Measurements from ENCODE around the gene C8G. TPM values are rescaled to one million over a fixed set of nuclear protein-coding genes. Genes with fewer than 3 reads are reported as not detected.

C8G gene
- total and polyA plus RNA-seq, 9 of the 15 experiments (the other 6 are each of a cell fraction or from before 2014, with no cell fraction given), result 0.35 to 5.9 (median 2.7) TPM; not detected in 2

DNA sequence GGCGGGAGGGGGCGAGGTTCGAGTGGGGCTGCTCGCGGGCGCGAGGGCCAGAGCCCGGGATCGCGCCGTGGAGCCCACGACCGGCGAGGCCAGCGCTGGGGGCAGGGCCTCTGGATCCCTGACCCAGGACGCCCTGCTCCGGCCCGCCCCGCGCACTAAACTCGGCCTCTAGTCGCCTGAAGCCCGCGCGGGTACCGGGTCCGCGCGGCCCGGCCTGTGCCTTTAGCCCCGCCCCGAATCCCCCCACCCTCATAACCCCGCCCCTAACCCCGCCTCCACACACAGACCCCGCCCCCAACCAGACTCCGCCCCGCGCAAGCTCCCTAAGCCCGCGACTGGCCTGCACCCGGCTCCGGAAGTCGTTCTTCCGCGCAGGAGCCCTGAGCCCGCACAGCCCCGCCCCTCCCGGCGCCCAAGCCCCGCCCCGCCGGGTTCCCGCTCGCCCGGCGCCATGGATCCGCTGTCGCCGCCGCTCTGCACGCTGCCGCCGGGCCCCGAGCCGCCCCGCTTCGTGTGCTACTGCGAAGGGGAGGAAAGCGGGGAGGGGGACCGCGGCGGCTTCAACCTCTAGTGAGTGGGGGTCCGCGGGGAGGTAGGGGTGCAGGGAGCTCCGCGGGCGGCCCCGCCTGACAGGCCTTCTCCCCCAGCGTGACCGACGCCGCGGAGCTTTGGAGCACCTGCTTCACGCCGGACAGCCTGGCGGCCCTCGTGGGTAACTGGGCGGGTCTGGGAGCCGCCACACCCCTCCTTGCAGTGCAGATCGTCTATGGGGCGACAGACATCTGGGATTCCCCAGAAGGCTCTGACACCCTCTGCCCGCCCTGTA, 47.2 kb downstream of the C8G start, which contains the start of gene PAXX (continued):
- TF ChIP-seq, protein P1, sequence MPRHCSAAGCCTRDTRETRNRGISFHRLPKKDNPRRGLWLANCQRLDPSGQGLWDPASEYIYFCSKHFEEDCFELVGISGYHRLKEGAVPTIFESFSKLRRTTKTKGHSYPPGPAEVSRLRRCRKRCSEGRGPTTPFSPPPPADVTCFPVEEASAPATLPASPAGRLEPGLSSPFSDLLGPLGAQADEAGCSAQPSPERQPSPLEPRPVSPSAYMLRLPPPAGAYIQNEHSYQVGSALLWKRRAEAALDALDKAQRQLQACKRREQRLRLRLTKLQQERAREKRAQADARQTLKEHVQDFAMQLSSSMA (CRISPR knock-in tag; IDR thresholded peaks at IDR 0.05), result no peak
- TF ChIP-seq XRCC3 (IDR thresholded peaks at IDR 0.05) (no peak), XRCC5 (IDR thresholded peaks at IDR 0.05; ENCODE audit: low read depth, low read length) (no peak), KLF10 (CRISPR knock-in tag; IDR thresholded peaks at IDR 0.05) (no peak), ETV5 (CRISPR knock-in tag; IDR thresholded peaks at IDR 0.05; ENCODE audit: low read depth) (no peak; the same call in 1 of the 2 replicates), HOXB6 (CRISPR knock-in tag; IDR thresholded peaks at IDR 0.05; ENCODE audit: borderline replicate concordance) (no peak), ZNF444 (CRISPR knock-in tag; IDR thresholded peaks at IDR 0.05) (no peak), ZBTB7A (IDR thresholded peaks at IDR 0.05; ENCODE audit: borderline replicate concordance, control insufficient read depth, low read depth, low read length) (peak; percentile 77), DACH1 (IDR thresholded peaks at IDR 0.05; ENCODE audit: partially characterized antibody) (no peak), FOXA3 (CRISPR knock-in tag; conservative IDR thresholded peaks at IDR 0.05 in 1 of 2, IDR thresholded peaks at IDR 0.05 in 1 of 2) (peak in 1 of 2 experiments; percentile 63; a peak in 1 of 4 replicates)
- TF ChIP-seq, protein P2, sequence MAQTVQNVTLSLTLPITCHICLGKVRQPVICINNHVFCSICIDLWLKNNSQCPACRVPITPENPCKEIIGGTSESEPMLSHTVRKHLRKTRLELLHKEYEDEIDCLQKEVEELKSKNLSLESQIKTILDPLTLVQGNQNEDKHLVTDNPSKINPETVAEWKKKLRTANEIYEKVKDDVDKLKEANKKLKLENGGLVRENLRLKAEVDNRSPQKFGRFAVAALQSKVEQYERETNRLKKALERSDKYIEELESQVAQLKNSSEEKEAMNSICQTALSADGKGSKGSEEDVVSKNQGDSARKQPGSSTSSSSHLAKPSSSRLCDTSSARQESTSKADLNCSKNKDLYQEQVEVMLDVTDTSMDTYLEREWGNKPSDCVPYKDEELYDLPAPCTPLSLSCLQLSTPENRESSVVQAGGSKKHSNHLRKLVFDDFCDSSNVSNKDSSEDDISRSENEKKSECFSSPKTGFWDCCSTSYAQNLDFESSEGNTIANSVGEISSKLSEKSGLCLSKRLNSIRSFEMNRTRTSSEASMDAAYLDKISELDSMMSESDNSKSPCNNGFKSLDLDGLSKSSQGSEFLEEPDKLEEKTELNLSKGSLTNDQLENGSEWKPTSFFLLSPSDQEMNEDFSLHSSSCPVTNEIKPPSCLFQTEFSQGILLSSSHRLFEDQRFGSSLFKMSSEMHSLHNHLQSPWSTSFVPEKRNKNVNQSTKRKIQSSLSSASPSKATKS (CRISPR knock-in tag; IDR thresholded peaks at IDR 0.05), result no peak
- TF ChIP-seq, protein P3, sequence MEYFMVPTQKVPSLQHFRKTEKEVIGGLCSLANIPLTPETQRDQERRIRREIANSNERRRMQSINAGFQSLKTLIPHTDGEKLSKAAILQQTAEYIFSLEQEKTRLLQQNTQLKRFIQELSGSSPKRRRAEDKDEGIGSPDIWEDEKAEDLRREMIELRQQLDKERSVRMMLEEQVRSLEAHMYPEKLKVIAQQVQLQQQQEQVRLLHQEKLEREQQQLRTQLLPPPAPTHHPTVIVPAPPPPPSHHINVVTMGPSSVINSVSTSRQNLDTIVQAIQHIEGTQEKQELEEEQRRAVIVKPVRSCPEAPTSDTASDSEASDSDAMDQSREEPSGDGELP (CRISPR knock-in tag; IDR thresholded peaks at IDR 0.05; ENCODE audit: borderline replicate concordance), result peak; percentile 60
- TF ChIP-seq, protein P4, sequence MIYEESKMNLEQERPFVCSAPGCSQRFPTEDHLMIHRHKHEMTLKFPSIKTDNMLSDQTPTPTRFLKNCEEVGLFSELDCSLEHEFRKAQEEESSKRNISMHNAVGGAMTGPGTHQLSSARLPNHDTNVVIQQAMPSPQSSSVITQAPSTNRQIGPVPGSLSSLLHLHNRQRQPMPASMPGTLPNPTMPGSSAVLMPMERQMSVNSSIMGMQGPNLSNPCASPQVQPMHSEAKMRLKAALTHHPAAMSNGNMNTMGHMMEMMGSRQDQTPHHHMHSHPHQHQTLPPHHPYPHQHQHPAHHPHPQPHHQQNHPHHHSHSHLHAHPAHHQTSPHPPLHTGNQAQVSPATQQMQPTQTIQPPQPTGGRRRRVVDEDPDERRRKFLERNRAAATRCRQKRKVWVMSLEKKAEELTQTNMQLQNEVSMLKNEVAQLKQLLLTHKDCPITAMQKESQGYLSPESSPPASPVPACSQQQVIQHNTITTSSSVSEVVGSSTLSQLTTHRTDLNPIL (CRISPR knock-in tag; IDR thresholded peaks at IDR 0.05), result no peak
- TF ChIP-seq, protein P5, sequence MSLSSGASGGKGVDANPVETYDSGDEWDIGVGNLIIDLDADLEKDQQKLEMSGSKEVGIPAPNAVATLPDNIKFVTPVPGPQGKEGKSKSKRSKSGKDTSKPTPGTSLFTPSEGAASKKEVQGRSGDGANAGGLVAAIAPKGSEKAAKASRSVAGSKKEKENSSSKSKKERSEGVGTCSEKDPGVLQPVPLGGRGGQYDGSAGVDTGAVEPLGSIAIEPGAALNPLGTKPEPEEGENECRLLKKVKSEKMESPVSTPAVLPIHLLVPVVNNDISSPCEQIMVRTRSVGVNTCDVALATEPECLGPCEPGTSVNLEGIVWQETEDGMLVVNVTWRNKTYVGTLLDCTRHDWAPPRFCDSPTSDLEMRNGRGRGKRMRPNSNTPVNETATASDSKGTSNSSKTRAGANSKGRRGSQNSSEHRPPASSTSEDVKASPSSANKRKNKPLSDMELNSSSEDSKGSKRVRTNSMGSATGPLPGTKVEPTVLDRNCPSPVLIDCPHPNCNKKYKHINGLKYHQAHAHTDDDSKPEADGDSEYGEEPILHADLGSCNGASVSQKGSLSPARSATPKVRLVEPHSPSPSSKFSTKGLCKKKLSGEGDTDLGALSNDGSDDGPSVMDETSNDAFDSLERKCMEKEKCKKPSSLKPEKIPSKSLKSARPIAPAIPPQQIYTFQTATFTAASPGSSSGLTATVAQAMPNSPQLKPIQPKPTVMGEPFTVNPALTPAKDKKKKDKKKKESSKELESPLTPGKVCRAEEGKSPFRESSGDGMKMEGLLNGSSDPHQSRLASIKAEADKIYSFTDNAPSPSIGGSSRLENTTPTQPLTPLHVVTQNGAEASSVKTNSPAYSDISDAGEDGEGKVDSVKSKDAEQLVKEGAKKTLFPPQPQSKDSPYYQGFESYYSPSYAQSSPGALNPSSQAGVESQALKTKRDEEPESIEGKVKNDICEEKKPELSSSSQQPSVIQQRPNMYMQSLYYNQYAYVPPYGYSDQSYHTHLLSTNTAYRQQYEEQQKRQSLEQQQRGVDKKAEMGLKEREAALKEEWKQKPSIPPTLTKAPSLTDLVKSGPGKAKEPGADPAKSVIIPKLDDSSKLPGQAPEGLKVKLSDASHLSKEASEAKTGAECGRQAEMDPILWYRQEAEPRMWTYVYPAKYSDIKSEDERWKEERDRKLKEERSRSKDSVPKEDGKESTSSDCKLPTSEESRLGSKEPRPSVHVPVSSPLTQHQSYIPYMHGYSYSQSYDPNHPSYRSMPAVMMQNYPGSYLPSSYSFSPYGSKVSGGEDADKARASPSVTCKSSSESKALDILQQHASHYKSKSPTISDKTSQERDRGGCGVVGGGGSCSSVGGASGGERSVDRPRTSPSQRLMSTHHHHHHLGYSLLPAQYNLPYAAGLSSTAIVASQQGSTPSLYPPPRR (CRISPR knock-in tag; IDR thresholded peaks at IDR 0.05; ENCODE audit: borderline replicate concordance), result 0 out of 2 replicates have a peak, but pooled peaks have one; percentile 31
- TF ChIP-seq, protein P6, sequence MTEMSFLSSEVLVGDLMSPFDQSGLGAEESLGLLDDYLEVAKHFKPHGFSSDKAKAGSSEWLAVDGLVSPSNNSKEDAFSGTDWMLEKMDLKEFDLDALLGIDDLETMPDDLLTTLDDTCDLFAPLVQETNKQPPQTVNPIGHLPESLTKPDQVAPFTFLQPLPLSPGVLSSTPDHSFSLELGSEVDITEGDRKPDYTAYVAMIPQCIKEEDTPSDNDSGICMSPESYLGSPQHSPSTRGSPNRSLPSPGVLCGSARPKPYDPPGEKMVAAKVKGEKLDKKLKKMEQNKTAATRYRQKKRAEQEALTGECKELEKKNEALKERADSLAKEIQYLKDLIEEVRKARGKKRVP (CRISPR knock-in tag; IDR thresholded peaks at IDR 0.05), result no peak
